CD4-positive, alpha-beta T cell treated with Interleukin-12 subunit alpha and Interleukin-12 subunit beta, for 1 hour (primary cell): ENCODE results near the gene NDUFA1.
"Not testable (repeated sequence)": the region's sequence is repeated elsewhere in the genome, so short reads cannot be mapped to it uniquely, and the experiment has no call there.

Experiments
- DNase-seq: peaks from one replicate; pipeline ENCODE4 v3.0.0-alpha.2; 2020

NDUFA1 gene

DNA sequence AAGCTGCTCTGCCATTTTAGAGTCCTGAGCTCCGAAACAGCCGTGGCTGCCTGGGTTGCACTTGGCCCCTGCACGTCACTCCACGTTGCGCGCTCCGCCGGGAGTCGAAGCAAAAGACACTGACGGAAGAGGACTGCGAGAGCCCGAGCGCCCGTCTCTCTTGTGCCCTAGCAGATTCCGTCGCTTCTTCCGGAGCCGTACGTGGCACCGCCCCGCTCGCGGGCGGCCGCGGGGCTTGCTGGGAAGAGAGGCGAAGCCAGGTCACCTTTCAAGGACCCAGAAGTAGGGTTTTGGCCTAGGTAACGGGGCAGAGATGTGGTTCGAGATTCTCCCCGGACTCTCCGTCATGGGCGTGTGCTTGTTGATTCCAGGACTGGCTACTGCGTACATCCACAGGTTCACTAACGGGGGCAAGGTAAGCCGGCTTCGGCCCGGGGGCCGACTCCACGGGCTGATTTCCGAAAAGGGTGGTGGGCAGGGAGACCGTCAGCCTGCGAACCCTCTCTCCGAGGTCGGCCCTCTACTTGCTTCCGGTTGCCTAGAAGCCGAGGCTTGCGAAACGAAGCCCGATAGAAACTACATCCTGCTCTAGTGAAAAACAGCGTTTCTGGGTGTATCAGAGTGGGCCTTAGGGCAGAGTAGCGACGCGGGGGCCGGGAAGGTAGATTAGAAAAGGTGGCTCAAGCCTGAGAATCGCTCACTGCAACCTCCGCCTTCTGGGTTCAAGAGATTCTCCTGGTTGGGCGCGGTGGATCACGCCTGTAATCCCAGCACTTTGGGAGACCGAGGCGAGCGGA, at the start of gene NDUFA1, which contains the start of gene RNF113A:
Gene NDUFA1 (plus strand): TSS at position 234 of the 797 bp plus-strand sequence. CDS start 80 bp downstream, at position 314.
Gene RNF113A (minus strand): TSS at position 135 of the 797 bp plus-strand sequence. CDS start 120 bp downstream, at position 15.
- DNase-seq = peak; percentile 89

DNA sequence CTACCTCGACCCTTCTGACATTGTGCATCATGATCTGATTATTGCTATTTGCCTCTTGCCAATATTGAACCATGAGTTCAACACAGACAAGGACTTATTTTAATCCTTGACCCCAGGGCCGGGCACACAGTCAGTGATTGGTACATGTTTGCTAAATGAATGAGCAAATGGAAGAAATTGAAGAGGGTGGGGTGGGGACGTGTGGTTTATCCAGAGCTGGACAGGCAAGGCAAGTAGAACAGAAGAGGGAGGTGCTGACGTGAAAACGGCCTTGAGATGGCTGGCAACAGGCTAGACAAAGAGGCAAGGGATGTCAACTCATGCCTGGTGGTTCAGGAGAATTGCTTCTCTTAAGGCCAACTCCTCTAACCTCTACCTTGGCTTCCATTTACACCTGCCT, 47.4 kb upstream of the NDUFA1 start:
- not testable (repeated sequence) for DNase-seq

DNA sequence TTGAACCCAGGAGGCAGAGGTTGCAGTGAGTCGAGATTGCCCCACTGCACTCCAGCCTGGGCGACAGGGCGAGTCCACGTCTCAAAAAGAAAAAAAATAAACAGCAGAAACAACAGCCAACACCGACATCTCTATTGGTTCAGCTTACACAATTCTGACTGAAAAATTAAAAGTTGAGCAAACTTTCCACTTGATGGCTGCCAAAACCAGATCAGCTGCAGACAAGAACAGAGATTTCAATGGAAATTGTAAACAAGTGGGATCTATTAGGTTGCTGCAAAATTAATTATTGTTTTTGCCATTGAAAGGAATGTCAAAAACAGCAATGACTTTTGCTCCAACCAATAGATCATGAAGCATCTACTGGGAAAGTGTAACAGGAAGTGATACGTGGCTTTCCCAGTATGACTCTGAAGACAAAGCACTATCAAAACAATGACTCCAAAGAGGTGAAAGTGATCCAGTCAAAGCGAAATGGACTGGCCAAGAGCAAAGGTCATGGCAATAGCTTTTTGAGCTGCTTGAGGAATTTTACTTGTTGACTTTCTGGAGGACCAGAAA, 45.2 kb upstream of the NDUFA1 start:
- DNase-seq = no peak

DNA sequence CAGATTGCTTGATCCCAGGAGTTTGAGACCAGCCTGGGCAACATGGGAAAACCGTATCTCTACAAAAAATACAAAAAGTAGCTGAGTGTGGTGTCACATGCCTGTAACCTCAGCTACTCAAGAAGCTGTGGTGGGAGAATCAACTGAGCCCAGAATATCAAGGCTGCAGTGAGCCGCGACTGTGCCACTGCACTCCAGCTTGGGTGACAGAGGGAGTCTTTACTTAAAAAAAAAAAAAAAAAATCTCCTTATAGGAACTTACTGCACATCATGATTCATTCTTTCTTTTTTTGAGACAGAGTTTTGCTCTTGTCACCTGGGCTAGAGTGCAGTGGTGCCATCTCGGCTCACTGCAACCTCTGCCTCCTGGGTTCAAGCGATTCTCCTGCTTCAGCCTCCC, 43.2 kb upstream of the NDUFA1 start:
- DNase-seq = no peak

DNA sequence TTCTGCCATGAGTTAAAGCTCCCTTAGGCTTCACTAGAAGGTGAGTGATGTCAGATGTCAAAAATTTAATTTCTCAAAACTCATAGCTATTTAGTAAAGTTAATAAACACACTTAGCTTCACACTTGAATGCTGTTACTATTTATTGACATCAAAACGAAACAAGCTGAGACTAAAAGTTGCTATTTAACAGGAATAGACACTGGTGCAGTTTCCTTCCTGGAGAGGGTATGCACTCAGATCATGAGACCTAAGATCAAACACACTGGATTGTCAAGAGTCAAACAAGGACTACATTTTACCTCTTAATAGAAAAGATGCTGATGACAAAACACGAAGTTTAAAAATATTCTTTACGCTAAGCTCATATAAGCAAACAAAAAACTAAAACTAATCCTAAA, 37.7 kb upstream of the NDUFA1 start:
- no peak for DNase-seq

DNA sequence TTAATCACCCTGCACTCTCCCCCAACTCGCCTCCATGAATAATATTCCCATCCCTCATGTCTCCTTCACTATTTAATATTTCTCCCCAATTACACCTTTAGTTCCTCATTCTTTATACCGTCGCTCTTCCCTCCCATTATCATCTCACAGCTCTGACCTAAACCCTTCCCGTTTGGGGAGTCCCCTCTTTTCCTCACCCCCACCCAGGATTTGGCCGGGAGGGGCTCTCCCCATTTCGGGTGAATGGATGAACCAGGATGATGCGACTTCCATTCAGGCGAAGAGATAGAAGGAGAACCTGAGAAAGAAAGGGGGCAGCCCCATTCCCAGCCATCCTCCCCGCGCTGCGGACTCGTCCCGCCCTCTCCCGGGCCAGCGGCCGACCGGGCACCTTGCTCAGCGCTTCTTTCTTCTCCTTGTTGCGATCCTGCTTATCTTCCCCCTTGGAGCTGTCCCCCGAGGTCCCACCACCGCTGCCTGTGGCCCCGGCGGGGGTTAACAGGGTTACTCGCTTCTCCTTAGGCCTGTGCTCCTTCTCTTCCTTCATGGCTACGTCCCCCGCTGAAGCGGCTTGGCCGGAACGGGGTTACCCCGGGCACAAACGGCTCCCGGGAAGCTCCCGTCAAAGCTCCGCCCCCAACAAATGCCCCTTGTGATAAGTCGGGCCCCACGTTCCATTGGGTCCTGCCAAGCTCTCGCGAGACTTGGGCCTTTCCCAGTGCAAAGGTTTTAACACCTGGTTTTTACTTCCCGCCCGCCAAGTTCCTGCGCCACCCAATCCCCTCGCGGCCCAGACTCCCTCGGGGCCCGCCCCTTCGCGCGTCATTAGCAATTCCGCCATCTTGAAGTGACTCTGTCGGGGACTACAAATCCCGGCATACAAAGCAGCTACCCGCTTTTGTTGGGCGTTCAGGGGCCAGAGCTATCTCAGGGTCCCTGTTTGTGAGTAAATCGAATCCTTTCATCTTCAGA, 19.0 kb upstream of the NDUFA1 start, which contains the start of gene UPF3B:
Gene UPF3B (minus strand): TSS at position 582 of the 972 bp plus-strand sequence. CDS start 35 bp downstream, at position 547.
- peak; percentile 95 for DNase-seq

DNA sequence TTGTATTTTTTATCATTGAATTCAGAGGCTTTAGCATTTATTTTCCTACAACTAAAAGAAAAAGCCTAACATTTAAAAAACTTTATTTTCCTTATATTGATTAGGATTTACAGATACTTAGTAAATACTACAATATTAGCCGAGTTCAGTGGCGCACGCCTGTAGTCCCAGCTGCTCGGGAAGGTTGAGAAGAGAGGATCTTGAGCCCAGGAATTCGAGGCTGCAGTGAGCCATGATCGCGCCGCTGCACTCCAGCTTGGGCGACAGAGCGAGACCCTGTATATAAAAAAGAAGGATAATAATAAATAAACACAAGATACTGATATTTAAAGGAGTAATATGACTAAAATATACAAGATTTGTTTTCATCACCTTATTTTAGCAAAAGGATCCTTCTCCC, 18.2 kb upstream of the NDUFA1 start:
- no peak for DNase-seq

DNA sequence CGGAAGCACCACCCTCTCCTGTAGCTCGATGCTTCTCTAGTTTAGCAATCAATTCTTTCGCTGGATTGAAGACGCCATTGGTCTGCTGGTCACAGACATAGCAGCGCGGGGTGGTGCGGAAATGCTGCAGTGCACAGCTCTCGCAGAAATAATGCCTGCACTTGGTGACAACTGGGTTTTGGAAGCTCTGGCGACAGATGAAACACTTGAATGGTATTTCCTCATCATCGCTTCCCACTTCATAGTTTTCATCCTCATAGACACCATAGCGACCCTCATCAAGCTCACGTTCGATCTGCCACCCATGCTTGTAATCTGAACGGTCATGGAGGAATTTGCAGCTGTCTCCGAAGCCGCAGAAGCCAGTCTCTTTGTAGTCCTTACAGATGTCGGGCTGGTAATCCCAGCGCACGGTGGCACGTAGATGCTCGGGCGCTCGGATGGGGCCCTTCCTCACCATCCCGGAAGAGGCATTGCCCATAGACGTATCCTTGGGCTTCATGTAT, 953 bp upstream of the NDUFA1 start:
- DNase-seq = peak; percentile 30

DNA sequence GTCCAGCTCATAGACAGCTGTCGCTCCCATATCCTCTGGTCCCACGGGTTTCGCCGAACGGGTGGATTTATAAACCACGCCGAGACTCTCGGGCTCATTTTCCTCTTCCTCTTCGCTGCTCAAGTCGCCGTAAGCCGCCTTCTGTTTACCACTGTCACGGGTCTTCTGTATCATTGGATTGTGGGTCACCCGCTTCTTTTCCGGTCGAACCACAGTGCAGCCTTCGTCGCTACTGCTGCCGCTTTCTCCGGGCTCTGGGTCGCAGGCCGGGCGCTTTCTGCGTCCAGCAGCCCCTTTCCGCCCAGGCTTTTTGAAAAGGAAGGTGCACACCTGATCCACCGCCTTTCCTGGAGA, 410 bp upstream of the NDUFA1 start:
- no peak for DNase-seq

DNA sequence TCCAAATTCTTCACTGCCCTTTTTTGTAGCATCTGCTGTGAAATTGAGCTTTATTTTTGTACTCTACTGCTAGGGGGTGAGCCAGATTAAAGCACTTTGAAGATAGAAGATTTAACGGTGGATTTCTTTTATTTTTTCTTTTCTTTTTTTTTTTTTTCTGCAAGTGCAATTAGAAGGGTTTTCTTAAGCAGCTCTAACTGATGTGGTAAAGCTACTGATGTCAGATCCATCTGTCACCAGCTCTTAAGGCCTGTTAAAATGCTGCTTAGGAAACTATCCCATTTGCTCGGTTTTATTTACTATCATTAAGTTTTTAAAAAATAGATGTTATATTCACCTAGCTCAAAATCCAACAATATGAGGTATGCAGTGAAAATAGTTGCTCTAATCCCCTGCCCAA, 7.1 kb downstream of the NDUFA1 start:
- DNase-seq = no peak

DNA sequence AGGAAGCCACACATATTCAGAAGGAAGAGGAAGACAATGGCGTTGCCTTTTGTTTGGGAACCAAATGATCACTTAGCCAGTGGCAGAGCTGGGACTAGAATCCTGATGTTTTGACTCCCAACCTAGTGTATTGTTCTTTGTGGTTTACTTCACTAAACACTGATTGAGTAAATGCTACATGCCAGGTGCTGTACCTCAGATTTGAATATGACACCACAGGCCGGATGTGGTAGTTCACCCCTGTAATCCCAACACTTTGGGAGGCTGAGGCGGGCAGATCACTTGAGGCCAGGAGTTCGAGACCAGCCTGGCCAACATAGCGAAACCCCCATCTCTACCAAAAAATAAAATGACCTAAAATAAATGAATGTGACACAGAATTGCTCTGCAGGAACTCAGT, 8.4 kb downstream of the NDUFA1 start:
- DNase-seq = peak; percentile 27

DNA sequence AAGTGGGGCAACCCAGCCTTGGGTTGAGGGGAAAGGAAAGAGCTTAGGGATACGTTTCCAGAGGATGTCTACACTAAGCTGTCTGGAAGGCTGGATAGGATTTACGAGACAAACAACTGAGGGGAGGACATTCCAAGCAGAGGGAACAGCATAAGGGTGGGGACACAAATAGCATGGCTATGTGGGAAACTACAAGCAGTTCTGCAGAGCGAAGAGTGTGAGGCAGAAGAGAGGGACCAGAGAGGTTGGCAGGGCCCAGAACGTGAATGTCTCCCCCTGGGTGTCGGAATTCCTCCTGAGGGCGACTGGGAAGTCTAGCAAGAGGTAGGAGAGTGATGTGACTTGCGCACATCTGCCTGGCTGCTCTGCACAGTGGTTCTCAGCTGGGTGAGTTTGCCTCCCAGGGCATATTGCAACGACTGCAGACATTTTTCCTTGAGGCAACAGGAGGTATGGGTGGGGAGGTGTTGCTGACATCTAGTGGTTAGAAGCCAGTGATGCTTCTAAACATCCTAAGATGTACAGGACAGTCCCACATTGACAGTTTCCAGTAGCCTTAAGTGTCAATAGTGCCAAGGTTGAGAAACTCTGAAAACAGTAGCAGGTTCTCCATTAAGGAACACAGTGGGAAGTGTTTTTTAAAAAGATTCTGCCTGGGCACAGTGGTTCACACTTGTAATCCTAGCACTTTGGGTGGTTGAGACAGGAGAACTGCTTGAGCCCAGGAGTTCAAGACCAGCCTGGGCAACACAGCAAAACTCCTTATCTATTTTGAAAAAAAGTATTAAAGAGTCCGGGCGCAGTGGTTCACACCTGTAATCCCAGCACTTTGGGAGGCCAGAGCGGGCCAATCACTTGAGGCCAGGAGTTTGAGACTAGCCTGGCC, 9.2 kb downstream of the NDUFA1 start:
- DNase-seq = peak; percentile 58

DNA sequence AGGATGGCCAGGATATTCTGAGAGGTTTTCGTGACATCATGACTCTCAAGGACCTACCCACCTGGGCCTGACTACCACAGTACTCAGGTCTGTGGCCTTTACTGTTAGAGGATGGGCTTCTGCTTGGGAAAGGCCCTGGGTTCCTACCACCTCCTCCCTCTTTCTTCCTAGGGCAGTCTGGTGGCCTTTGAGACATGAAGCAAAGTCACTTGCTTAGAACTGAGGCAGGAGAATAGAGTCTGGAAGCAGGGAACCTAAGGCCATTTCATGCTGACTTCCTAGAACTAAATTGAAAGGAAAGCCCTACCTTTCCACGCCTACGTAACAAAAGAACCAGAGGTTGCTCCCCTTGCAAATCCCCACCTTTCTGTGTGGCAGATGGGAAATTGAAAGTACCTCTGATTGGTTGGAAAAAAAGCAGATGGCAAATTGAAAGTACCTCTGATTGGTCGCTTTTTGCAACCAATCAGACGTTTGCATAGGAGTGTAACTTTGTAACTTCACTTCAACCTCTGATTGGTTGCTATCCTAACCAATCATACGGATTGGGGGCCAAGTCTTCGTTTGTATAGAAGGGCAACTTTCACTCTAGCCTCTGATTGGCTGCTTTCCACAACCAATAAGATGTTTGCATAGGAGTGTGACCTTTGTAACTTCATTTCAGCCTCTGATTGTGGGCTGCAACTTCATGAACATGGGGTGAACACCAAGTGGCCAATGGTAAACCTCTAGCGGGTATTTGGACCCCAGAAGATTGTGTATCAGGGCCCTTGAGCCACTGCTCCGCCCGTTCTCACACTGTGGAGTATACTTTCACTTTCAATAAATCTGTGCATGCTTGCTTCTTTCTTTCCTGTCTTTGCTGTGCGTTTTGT, 14.2 kb downstream of the NDUFA1 start:
- DNase-seq = peak; percentile 70

DNA sequence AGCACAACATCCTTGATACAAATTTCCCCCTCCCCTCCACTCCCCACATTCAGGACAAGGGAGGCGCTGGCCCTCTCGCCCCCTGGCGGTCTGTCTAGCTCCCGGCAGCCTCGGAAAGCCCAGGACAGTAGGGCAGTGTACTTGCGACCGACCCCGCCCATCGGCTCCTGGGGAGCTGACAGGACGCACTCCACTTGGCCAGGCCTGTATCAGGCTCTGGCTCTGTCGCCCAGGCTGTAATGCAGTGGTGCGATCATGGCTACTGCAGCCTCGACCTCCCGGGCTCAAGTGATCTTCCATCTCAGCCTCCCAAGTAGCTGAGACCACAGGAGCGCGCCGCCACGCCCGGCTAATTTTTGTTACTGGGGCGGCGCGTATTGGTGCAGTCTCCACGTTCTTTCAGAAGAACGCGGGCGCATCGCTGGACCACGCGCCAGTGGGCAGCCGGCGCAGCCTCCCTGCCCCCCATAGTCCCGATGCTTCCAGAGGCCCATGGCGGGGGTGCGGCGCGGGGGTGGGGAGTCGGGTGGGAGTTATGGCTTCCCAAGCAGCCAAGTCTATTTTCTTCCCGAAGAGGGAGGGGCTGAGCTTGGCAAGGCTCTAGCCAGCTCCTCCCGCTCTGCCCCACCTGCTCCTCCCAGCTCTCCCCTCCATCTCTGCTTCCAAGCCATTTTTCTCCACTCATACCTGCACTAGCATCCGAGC, 16.2 kb downstream of the NDUFA1 start:
- peak; percentile 62 for DNase-seq

DNA sequence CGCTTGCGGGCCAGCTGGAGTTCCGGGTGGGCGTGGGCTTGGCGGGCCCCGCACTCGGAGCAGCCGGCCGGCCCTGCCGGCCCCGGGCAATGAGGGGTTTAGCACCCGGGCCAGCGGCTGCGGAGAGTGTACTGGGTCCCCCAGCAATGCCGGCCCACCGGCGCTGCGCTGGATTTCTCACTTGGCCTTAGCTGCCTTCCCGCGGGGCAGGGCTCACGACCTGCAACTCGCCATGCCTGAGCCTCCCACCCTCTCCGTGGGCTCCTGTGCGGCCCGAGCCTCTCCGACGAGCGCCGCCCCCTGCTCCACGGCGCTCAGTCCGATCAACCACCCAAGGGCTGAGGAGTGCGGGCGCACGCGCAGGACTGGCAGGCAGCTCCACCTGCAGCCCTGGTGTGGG, 19.0 kb downstream of the NDUFA1 start:
- DNase-seq = not testable (repeated sequence)

DNA sequence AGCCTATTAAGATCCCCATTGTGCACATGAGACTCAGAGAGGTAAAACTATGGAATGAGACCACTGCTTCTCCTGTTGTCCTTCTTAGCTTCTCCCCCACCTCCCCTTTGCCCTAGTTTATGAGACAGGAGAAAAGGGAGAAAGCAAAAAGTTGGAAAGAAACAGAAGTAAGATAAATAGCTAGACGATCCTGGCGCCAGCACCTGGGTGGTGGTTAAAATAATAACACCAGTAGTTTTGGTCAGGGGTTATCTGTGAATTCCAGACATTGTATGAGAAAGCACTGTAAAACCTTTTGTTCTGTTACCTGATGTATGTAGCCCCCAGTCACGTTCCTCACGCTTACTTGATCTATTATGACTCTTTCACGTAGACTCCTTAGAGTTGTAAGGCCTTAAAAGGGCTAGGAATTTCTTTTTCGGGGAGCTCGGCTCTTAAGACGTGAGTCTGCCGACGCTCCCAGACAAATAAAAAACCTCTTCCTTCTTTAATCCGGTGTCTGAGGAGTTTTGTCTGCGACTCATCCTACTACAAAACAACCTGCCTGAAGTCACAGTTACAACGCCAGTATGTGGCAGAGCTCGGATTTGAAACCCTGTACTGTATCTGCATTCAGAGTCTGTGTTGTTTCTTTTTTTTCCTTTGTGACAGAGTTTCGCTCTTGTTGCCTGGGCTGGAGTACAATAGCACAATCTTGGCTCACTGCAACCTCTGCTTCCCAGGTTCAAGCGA, 20.5 kb downstream of the NDUFA1 start:
- DNase-seq = not testable (repeated sequence)

DNA sequence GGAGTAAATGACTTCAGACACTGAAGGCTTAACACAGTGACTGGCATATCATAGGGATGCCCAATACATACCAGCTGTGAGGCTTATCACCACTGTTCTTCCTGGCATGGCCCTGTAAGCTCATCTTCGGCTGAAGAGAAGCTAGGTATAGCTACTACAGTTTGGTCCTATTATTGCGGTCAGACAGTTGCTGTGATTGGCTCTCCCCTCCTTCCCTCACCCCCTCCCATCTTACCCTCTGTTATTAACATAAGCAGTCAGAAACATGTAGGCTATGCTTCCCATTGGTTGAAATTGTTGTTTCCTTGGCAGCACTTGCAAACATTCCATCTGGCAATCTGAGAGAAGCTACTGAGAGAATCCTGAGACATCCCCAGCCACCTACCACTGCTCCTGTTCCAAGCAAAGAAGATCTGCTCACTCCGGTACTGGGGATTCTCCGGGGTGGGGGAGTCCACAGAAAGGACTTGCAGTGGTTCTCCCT, 24.3 kb downstream of the NDUFA1 start, which contains the start of gene AKAP14:
Gene AKAP14 (plus strand): TSS at position 51 of the 484 bp plus-strand sequence. CDS start 7,331 bp downstream, outside the sequence.
- no peak for DNase-seq

DNA sequence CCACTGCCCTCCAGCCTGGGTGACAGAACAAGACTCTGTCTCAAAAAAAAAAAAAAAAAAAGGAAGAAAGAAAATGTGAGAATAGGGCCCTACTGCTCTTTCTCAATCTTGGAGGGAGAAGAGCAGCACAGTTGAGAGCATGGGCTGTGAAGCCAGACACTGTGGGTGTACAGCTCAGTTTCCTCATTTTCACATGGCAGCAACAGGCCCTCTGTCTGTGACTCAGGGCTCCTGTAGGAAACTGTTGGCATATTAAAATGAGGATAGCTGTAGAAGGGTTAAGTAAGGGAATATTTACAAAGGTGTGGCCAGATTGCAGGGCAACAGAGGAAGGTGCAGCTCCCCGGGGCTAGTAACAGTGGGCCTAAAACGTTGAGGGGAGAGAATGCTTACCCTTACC, 27.5 kb downstream of the NDUFA1 start:
- DNase-seq = no peak

DNA sequence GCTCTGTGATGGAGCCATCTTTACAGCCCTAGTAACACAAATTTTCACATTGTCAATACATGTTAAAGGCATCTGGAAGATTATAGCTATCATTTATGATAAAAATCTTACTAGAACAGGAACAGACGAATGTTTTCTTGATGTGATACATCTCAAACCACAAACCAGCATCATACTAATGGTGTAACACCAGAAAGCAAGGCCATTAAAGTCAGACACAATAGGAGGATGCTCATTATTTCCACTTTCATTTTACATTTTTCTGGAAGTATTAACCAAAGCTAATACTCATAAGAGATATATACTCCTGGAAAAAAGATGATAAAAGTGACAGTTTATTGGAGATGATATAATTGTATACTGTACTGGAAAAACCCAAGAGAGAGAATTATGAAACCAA, 29.3 kb downstream of the NDUFA1 start:
- DNase-seq = no peak
